HS-5 (cell line): ENCODE data around the gene ARHGAP45.

Source experiments
- DNase-seq: peaks from one replicate; pipeline ENCODE4 v3.0.0-alpha.2; 2012; ENCODE audit warnings: low read depth

ARHGAP45 gene

DNA sequence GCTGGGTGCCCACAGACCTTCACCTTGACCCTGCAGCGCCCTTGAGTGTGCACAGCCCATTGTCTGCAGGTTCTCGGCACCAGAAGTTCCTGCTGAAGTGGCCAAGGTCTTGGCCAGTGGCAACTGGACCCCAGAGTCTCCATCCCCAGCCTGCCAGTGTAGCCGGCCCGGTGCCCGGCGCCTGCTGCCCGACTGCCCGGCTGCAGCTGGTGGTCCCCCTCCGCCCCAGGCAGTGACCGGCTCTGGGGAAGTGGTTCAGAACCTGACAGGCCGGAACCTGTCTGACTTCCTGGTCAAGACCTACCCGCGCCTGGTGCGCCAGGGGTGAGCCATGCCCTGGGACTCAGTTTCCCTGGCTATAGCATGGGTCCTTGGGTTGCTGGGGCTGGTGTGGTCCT is 11.9 kb upstream of the ARHGAP45 start:
- no peak for DNase-seq

DNA sequence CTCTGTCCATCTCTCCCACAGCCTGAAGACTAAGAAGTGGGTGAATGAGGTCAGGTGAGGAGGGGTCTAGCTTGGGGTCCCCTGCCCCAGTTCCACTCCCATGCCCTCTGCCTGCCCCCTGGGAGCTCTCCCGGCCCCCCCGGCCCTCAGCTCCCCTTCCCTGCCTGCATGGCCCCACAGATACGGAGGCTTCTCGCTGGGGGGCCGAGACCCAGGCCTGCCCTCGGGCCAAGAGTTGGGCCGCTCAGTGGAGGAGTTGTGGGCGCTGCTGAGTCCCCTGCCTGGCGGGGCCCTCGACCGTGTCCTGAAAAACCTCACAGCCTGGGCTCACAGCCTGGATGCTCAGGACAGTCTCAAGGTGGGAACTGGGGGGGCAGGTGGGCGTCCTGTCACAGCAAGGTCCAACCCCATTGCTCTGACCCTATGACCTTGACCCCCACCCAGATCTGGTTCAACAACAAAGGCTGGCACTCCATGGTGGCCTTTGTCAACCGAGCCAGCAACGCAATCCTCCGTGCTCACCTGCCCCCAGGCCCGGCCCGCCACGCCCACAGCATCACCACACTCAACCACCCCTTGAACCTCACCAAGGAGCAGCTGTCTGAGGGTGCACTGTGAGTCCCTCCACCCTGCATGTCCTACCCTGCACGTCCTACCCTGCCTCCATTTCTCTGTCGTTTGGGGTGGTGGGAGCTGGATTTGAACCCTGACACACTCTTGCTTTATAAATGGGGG is 10.9 kb upstream of the ARHGAP45 start:
- no peak for DNase-seq

GRCh38 chr19:1057176-1057855 is 9.7 kb upstream of the ARHGAP45 start:
- no peak for DNase-seq

DNA sequence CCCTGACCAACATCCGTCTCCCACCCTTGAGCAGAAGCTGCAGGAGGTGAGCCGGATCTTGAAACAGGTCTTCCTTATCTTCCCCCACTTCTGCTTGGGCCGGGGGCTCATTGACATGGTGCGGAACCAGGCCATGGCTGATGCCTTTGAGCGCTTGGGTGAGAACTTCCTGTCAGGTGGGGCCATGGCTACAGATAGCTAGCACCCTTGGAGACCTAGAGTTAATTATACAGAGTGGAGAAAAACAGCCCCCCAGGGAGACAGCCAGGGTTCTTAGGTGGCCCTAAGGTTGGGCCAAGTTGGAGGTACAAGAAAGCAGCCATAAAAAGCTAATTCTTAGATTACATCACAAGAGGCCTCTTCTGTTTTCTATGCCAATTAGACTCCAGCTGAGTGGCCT is 8.9 kb upstream of the ARHGAP45 start:
- no peak for DNase-seq

- DNase-seq = no peak
Observed at GRCh38 chr19:1060689-1061088, 6.3 kb upstream of the ARHGAP45 start.

DNA sequence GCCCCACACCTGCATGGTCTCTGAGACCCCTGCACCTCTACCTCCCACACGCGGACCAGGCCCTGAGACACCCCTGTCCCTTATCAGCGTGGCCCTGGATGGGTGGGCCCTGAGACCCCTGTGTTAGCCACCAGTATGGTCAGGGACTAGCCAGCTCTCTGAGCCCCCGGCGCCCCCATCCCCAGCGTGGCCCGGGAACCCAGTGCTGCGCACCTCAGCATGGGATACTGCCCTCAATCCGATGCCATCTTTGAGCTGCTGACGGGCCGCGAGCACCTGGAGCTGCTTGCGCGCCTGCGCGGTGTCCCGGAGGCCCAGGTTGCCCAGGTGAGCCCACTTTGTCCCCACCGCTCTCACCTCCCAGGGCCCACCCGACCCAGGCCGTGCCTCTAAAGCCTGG is 5.0 kb upstream of the ARHGAP45 start:
- no peak for DNase-seq

GRCh38 chr19:1062387-1063029 is 4.5 kb upstream of the ARHGAP45 start:
- DNase-seq = no peak

- no peak for DNase-seq
Observed at GRCh38 chr19:1063030-1063908, 3.7 kb upstream of the ARHGAP45 start.

- DNase-seq = no peak
Observed at GRCh38 chr19:1063909-1064660, 2.9 kb upstream of the ARHGAP45 start.

DNA sequence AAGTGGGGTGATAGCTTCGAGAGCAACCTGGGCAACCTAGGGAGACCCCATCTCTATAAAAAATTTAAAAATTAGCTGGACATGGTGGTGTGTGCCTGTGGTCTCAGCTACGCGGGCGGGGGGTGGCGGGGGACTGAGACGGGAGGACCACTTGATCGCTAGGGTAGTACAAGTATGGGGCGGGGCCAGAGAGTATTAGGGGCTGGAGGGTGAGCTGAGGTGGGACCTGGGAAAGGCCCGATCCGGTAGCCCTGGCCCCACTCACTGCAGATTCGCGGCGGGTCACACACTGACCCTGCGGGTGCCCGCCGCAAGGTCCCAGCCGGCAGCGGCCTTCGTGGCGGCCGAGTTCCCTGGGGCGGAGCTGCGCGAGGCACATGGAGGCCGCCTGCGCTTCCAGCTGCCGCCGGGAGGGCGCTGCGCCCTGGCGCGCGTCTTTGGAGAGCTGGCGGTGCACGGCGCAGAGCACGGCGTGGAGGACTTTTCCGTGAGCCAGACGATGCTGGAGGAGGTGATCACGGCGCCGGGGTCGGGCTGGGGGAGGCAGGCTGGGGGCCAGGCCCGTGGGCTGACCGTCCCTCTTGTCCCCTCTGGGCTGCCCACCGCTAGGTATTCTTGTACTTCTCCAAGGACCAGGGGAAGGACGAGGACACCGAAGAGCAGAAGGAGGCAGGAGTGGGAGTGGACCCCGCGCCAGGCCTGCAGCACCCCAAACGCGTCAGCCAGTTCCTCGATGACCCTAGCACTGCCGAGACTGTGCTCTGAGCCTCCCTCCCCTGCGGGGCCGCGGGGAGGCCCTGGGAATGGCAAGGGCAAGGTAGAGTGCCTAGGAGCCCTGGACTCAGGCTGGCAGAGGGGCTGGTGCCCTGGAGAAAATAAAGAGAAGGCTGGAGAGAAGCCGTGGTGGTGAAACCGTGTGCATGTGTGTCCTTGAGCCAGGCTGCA is 2.0 kb upstream of the ARHGAP45 start:
- no peak for DNase-seq

DNA sequence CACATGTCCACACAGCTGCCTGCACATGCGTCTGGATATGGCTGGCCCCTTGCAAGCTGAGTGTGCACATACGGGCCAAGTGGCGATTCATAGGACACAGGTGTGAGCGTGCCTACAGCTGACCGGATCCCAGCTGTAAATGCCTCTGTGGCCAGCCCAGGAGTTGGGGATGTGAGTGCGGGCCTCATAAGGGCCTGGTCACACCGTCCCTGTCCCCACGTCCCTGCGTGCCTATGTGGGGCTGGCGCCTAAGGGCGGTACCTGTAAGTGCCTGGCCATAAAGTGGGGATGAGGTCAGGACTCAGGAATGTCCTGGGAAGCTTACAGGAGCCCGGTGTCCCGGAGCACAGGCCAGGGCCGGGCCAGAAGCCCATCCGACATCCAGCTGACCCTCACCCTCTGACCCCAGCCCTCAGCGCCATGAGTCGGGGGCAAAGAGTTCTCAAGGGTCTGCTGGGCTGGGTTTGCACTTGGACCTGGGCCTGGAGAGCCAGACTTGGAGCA is 1.3 kb upstream of the ARHGAP45 start:
- no peak for DNase-seq

DNA sequence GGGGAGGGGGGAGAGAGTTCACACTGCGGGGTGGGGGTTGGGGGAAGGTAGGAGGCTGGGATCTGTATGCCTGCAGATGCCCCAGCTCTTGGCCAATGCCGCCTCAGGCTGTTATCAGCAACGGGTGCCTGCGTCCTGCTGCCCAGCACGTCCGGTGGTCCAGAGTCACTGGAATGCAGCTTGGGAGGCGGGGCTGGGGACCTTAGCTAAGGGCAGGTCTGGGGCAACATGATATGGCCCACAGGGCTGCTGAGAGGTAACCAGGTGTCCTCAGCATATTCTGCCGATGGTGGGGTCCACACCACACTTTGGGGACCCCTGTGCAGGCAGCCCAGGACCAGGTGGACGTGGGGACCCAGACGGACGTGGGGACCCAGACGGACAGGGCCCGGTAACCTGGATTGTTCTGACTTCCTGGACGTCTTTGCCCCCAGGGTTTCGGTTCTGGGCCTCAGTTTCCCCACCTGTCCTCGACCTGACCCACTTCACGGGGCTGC is 668 bp upstream of the ARHGAP45 start:
- DNase-seq = no peak

- no peak for DNase-seq
Observed at GRCh38 chr19:1067341-1067957, 482 bp downstream of the ARHGAP45 start.

DNA sequence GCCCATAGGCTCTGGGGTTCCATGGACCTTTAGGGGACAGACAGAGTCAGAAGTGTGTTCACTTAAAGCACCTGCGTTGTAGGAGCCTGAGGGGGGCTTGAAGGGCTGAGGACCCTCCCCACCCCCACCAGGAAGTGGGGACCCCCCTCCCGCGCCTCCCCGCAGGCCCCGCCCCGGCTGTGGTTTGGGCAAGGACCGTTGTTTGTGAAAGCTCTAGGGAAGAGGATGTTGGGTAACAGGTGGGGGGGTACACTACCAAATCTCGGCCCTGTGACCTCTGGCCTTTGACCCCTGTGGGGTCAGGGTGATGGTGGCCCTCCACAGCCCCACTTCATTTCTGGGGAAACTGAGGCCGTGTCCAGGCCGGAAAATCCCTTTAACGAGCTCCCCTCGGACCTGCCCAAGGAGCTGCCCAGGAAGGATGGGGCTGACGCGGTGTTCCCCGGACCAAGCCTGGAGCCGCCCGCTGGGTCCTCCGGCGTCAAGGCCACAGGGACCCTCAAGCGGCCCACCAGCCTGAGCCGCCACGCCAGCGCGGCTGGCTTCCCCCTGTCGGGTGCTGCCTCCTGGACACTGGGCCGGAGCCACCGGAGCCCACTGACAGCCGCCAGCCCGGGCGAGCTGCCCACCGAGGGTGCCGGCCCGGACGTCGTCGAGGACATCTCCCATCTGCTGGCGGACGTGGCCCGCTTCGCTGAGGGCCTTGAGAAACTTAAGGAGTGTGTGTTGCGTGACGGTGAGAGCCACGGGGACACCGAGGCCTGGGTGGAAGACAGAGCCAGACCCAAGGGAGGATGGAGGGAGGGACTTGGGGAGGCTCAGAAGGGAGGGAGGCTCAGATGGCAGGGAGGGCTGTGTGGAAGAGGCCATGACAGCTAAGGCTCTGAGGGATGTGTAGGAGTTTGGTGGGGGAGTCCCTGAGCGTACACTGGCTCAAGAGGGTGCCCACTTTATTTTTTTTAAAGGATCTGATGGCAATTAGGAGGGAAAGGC is 1.3 kb downstream of the ARHGAP45 start:
- DNase-seq = no peak

- no peak for DNase-seq
Observed at GRCh38 chr19:1069009-1069779, 2.2 kb downstream of the ARHGAP45 start.

DNA sequence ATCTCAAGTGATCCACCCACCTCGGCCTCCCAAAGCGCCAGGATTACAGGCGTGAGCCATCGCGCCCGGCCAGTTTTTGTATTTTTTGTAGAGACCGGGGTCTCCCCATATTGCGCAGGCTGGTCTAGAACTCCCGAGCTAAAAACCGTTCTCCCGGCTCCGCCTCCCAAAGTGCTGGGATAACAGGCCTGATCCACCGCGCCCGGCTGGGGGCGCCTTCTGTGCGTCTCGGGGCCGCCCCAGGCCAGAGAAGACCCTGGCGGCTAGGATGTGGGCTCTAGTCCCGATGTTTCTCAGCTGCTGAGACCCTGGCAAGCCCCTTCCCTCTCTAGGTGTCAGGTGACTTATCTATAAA is 3.6 kb downstream of the ARHGAP45 start:
- no peak for DNase-seq

GRCh38 chr19:1070931-1071791 is 4.2 kb downstream of the ARHGAP45 start:
- DNase-seq = no peak
